Colon (tissue), 2 donors: ENCODE results near the gene GSK3B.
"Not testable (repeated sequence)": the region's sequence is repeated elsewhere in the genome, so short reads cannot be mapped to it uniquely, and the experiment has no call there.

Experiments used
- FAIRE-seq: peaks from 2 replicates; lab custom pipeline; 2012; peaks lifted over from hg19 to GRCh38; lab: Jason Lieb, UNC
- donor health status: control.
- donor health status: control.

The GSK3B gene

GRCh38 chr3:120052677-120053076, 41.6 kb downstream of the GSK3B start:
- FAIRE-seq: no peak

GRCh38 chr3:120052225-120052624, 42.0 kb downstream of the GSK3B start:
- no peak for FAIRE-seq

- FAIRE-seq: not testable (repeated sequence)
These were observed 42.7 kb downstream of the GSK3B start for GRCh38 chr3:120051570-120051969.

- no peak for FAIRE-seq
These were observed 44.2 kb downstream of the GSK3B start for GRCh38 chr3:120049881-120050539.

GRCh38 chr3:120049072-120049471, 45.2 kb downstream of the GSK3B start:
- FAIRE-seq: no peak

- FAIRE-seq: no peak
These were observed 45.7 kb downstream of the GSK3B start for GRCh38 chr3:120048355-120049041.

- FAIRE-seq: no peak
These were observed 46.6 kb downstream of the GSK3B start for GRCh38 chr3:120047686-120048085.

GRCh38 chr3:120040813-120041377, 53.4 kb downstream of the GSK3B start:
- no peak for FAIRE-seq

- no peak for FAIRE-seq
These were observed 54.3 kb downstream of the GSK3B start for GRCh38 chr3:120039642-120040610.

GRCh38 chr3:120033596-120033995, 60.7 kb downstream of the GSK3B start:
- FAIRE-seq: no peak

GRCh38 chr3:120031561-120031960, 62.7 kb downstream of the GSK3B start:
- no peak for FAIRE-seq

- no peak for FAIRE-seq
These were observed 64.5 kb downstream of the GSK3B start for GRCh38 chr3:120029749-120030148.

GRCh38 chr3:120028271-120029047, 65.8 kb downstream of the GSK3B start:
- no peak for FAIRE-seq

- no peak for FAIRE-seq
These were observed 67.0 kb downstream of the GSK3B start for GRCh38 chr3:120027226-120027625.

- no peak for FAIRE-seq
These were observed 68.7 kb downstream of the GSK3B start for GRCh38 chr3:120025520-120025919.

GRCh38 chr3:120024103-120024502, 70.1 kb downstream of the GSK3B start:
- FAIRE-seq: no peak

- no peak for FAIRE-seq
These were observed 71.5 kb downstream of the GSK3B start for GRCh38 chr3:120022729-120023128.

- no peak for FAIRE-seq
These were observed 72.7 kb downstream of the GSK3B start for GRCh38 chr3:120021523-120021922.

GRCh38 chr3:120018299-120018698, 75.9 kb downstream of the GSK3B start:
- FAIRE-seq: no peak

GRCh38 chr3:120017692-120018091, 76.6 kb downstream of the GSK3B start:
- no peak for FAIRE-seq

GRCh38 chr3:120013481-120013880, 80.8 kb downstream of the GSK3B start:
- FAIRE-seq: no peak

- not testable (repeated sequence) for FAIRE-seq
These were observed 88.5 kb downstream of the GSK3B start for GRCh38 chr3:120005741-120006140.
